NB4 (cell line): ENCODE results near the gene SERPINE2.

Source experiments
- MAX ChIP-seq: IDR thresholded peaks from 2 replicates; pipeline ENCODE4 v1.6.1; 2011; ENCODE audit warnings: low read depth, low read length
- POLR2A ChIP-seq: IDR thresholded peaks from 2 replicates; pipeline ENCODE4 v1.6.1; 2011; ENCODE audit warnings: mild to moderate bottlenecking; ENCODE audit not compliant: insufficient read length; ENCODE audit errors: extremely low read depth
- TF ChIP-seq, protein P1 (sequence below): IDR thresholded peaks from one replicate; pipeline ENCODE4 v1.5.1; 2012; ENCODE audit warnings: low read depth, low read length

DNA sequence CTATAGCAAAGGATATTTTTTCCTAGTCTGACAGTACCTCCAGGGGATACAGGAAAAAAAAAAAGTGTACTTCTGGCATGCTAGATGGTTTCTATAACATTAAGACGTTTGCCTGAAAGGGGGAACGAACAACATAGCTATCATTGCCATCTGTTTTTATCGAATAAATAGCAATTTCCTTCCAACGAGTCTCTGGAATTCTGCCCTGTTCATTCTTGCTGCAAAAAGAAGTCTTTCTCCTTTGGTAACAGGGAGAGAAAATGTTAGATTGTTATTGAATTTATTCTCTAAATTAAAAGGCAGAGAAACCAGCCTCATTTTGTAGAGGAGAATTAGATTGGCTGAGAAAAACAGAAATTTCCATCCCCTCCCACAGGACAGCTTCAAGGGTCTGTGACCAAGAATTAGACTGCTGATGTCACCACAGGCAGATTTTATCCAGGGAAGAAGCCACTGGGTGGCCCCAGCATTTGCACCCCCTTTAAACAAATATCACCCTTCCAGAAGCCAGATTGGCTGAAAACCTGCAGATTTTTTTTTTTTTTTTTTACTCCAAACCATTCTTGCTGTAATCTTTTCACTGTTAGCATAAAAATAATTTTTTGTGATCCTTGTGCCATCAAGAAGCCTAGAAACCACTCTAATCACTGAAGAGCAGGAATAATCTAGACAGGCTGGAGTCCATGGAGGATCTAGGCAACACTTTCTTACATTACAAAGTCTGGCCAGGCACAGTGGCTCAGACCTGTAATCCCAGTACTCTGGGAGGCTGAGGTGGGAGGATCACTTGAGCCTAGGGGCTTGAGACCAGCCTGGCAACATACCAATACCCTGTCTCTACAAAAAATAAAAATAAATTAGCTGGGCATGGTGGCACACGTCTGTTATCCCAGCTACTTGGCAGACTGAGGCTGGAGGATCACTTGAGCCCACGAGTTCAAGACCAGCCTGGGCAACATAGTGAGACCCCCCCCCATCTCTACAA is 106.0 kb downstream of the SERPINE2 start:
- TF ChIP-seq, protein P1, sequence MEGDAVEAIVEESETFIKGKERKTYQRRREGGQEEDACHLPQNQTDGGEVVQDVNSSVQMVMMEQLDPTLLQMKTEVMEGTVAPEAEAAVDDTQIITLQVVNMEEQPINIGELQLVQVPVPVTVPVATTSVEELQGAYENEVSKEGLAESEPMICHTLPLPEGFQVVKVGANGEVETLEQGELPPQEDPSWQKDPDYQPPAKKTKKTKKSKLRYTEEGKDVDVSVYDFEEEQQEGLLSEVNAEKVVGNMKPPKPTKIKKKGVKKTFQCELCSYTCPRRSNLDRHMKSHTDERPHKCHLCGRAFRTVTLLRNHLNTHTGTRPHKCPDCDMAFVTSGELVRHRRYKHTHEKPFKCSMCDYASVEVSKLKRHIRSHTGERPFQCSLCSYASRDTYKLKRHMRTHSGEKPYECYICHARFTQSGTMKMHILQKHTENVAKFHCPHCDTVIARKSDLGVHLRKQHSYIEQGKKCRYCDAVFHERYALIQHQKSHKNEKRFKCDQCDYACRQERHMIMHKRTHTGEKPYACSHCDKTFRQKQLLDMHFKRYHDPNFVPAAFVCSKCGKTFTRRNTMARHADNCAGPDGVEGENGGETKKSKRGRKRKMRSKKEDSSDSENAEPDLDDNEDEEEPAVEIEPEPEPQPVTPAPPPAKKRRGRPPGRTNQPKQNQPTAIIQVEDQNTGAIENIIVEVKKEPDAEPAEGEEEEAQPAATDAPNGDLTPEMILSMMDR, result no peak
- TF ChIP-seq POLR2A (no peak), MAX (no peak)
